Right forelimb (tissue), 1 donor: ENCODE data around the gene TOGARAM1.

Source experiments
- DNase-seq: peaks from one replicate; pipeline ENCODE4 v3.0.0-alpha.2; 2018

The TOGARAM1 gene, protein sequence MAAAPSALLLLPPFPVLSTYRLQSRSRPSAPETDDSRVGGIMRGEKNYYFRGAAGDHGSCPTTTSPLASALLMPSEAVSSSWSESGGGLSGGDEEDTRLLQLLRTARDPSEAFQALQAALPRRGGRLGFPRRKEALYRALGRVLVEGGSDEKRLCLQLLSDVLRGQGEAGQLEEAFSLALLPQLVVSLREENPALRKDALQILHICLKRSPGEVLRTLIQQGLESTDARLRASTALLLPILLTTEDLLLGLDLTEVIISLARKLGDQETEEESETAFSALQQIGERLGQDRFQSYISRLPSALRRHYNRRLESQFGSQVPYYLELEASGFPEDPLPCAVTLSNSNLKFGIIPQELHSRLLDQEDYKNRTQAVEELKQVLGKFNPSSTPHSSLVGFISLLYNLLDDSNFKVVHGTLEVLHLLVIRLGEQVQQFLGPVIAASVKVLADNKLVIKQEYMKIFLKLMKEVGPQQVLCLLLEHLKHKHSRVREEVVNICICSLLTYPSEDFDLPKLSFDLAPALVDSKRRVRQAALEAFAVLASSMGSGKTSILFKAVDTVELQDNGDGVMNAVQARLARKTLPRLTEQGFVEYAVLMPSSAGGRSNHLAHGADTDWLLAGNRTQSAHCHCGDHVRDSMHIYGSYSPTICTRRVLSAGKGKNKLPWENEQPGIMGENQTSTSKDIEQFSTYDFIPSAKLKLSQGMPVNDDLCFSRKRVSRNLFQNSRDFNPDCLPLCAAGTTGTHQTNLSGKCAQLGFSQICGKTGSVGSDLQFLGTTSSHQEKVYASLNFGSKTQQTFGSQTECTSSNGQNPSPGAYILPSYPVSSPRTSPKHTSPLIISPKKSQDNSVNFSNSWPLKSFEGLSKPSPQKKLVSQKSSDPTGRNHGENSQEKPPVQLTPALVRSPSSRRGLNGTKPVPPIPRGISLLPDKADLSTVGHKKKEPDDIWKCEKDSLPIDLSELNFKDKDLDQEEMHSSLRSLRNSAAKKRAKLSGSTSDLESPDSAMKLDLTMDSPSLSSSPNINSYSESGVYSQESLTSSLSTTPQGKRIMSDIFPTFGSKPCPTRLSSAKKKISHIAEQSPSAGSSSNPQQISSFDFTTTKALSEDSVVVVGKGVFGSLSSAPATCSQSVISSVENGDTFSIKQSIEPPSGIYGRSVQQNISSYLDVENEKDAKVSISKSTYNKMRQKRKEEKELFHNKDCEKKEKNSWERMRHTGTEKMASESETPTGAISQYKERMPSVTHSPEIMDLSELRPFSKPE (N-terminal part only)

GRCh38 chr14:44961554-44962333 is at the start of gene TOGARAM1, which contains the start of gene KLHL28:
TSS of gene TOGARAM1 (plus strand) at chr14:44962190. CDS start at chr14:44962422, 232 bp downstream.
TSS of gene KLHL28 (minus strand) at chr14:44961947. CDS start at chr14:44945928, 16,019 bp downstream.
- DNase-seq: peak; percentile 98

DNA sequence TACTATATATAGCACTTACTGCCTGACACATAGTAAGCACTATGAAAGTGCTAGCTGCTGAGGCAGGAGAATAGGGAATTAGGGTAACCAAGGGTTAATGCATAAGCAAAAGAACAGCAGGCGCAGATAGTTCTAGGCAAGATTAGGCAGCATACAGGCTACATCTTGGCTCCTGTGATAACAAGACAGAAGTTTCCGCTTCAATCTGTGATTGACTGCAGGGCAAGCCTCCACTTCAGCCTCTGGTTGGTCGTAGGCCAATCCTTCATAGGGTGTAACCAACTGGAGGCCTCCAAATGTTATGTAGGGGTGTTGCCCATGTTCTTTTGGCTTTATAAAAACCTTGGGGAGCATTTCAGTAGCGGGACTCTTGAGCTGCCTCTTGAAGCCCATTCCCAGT is 47.1 kb upstream of the TOGARAM1 start:
- no peak for DNase-seq

DNA sequence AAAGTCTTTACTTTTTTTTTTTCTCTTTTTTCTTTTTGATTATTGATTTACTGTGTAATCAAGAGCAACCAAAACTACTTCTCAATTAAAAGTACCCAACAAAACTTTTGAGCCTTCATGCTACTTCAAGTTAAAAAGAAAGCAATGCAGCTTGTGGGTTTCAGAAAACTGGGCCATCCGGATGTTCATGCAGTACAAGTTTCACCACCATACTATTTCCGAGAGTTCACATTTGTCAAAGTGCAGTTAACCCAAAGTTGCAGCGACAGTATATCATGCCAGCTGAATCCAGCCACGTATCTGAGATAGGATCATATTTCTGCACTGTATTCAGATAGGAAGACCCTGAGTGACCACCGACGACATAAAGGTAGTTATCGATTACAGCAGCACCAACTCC is 33.2 kb upstream of the TOGARAM1 start:
- DNase-seq: no peak

GRCh38 chr14:44935155-44935554 is 26.8 kb upstream of the TOGARAM1 start:
- DNase-seq: no peak

GRCh38 chr14:44937547-44937946 is 24.4 kb upstream of the TOGARAM1 start:
- no peak for DNase-seq

DNA sequence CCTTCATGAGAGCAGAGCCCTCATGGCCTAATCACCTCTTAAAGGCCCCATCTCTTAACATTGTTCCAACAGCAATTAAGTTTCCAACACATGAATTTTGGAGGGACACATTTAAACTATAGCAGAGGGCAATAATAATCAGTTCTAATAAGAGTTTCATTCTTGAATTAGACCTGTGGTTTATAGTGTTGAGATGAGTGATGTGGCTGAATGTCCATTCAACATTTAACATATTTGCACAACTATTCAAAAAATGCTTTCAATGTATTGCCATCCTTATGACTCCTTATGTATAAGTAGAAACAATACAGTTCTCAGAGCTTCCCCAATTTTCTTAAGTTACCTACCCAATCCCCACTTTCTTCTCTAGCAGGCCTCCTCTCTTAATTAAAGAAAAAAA is 21.8 kb upstream of the TOGARAM1 start:
- no peak for DNase-seq

- no peak for DNase-seq
These were observed 21.0 kb upstream of the TOGARAM1 start for GRCh38 chr14:44940944-44941343.

- no peak for DNase-seq
These were observed 20.4 kb upstream of the TOGARAM1 start for GRCh38 chr14:44941591-44941990.

- DNase-seq: no peak
These were observed 19.6 kb upstream of the TOGARAM1 start for GRCh38 chr14:44942436-44942835.

DNA sequence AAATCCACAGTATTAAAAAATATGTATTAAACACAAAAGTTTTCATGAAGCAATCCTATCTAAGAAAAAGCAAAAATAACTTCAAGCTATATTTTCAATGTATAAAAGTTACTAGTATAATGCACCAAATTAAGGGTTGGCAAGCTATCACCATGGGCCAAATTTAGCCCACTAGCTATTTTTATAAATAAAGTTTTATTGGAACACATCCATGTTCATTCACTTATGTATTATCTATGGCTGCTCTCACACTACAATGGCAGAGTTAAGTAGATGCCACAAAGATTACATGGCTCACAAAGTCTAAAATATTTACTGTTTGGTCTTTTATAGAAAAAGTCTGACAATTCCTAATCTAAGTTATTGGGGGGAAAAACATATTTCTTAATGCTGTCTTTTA is 17.9 kb upstream of the TOGARAM1 start:
- DNase-seq: no peak

GRCh38 chr14:44945264-44945663 is 16.7 kb upstream of the TOGARAM1 start:
- no peak for DNase-seq

DNA sequence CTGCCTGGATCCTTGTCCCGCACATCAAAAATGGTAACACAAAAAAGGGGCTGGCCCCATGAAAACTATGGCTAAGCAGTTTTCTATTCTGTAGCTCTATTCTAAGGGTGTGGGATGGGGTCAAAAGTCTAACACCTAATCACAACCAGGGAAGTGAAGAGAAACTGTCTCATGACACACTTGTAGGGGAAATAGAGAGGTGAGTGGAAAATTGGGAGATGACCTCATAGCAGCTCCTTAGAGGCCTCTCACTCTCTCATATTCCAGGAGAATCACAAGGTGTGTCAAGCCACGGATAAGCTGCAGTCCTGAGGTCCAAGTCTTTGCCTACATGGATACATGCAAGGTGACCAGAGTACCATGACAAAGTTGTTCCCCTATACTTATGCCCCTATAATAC is 10.9 kb upstream of the TOGARAM1 start:
- no peak for DNase-seq

- no peak for DNase-seq
These were observed 9.4 kb upstream of the TOGARAM1 start for GRCh38 chr14:44952391-44953110.

GRCh38 chr14:44954750-44955149 is 7.2 kb upstream of the TOGARAM1 start:
- no peak for DNase-seq

DNA sequence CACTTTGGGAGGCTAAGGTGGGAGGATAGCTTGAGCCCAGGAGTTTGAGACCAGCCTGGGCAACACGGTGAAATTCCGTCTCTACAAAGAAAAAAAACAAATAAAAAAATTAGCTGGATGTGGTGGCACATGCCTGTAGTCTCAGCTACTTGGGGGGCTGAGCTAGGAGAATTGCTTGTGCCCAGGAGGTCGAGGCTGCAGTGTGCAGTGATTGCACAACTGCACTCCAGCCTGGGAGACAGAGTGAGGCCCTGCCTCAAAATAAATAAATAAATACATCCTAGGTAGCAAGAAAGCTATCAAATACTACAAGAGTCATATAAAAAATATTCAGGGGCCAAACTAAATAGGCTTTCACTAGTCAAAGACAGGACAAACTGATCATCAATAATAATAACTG is 6.5 kb upstream of the TOGARAM1 start:
- DNase-seq: no peak

DNA sequence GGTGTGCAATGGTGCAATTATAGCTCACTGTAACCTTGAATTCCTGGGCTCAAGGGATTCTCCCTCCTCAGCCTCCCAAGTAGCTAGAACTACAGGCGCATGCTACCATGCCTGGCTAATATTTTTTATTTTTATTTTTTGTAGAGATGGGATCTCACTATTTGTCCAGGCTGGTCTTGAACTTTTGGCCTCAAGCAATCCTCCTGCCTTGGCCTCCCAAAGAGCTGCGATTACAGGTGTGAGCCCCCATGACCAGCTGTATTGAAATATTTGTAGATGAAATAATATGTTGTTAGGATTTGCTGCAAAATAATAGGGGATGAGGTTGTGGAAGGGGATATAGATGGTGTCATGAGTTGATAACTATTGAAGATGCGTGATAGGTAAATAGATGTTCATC is 5.1 kb upstream of the TOGARAM1 start:
- no peak for DNase-seq

DNA sequence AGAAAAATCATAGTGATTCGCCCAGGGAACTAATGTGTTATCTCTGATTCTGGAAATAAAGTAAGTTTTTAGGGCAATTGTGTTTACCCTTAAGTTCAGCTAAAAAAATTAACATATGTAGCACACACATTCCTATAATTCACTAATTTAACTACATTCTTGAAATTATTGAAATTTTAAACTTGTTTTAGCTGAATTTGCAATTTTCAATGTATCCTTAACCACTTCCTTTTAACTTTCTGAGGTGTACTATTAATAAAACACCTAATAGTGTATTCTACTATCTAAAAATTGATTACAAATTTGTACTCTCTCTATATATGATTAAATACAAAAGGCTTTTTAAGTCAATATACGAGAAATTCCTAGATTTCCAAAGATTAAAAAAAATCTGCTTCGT is 2.5 kb upstream of the TOGARAM1 start:
- DNase-seq: no peak

- no peak for DNase-seq
These were observed 1.8 kb upstream of the TOGARAM1 start for GRCh38 chr14:44960146-44960545.

DNA sequence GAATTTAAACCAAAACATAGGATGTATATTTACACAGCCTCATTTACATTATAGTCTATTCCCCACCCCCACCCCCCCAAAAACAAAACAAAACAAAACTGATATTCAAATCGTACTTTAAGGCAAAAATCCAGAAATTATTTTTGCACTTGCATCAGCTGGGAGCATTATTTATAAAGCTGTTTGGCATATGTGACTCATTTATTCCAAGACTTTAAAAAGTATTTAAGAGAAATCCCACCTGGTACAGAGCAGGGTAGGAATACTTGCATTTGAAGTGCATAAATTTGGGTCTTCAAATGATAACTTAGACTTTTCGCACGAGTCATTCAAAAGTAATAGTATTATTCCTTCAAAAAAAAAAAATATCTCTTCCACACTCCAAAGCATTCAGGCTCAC is 1.3 kb upstream of the TOGARAM1 start:
- DNase-seq: no peak

DNA sequence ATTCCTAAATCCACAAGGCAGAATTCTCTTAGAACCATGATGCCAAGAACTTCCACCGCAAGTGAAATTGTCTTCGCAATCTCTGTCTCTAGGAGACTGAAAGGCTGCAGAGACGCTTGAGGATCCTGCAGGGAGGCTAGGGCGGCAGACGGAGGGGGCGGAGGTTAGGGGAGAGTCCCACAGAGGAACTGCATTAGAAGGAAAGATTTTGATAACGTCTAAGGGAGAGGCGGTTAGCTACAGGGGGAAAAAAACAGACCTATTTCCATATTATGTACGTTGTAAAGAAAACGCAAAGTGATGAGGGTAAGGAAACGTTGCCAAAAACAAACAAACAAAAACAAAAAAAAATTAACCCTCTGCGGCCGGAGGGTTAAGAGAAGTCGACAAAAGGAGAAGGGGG is 838 bp upstream of the TOGARAM1 start:
- peak; percentile 68 for DNase-seq

DNA sequence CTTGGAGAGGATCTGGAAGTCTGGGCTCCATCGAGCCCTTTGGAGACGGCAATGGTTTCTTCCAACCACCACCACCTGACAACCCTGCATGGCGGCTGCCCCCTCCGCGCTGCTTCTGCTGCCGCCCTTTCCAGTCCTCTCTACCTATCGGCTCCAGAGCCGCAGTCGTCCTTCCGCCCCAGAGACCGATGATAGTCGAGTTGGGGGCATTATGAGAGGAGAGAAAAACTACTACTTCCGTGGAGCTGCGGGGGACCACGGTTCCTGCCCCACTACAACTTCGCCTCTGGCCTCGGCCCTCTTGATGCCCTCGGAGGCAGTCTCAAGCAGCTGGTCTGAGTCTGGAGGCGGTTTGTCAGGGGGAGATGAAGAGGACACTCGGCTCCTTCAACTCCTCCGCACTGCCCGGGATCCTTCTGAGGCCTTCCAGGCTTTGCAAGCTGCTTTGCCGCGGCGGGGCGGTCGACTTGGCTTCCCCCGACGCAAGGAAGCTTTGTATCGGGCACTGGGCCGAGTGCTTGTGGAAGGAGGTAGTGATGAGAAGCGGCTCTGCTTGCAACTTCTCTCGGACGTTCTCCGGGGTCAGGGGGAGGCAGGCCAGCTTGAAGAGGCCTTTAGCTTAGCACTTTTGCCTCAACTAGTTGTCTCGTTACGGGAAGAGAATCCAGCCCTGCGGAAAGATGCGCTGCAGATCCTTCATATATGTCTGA is 499 bp downstream of the TOGARAM1 start:
- DNase-seq: peak; percentile 82
